ENCODE results near the gene FAM168A.

Gene FAM168A

GRCh38 chr11:73539506-73540084, 58.3 kb downstream of the FAM168A start:
- TF ChIP-seq GABPA (IDR thresholded peaks at IDR 0.05; ENCODE audit: low read depth) (no peak), CTCF (IDR thresholded peaks at IDR 0.05; ENCODE audit: insufficient read depth, low read length) (no peak), REST (IDR thresholded peaks at IDR 0.05; ENCODE audit: insufficient replicate concordance, low read depth) (no peak), SPI1 (IDR thresholded peaks at IDR 0.05; ENCODE audit: borderline replicate concordance, low read depth) (no peak), POLR2AphosphoS5 (IDR thresholded peaks at IDR 0.05; ENCODE audit: low read depth) (no peak)
- no peak overlapping the region for H3K4me3 ChIP-seq (replicated peaks; ENCODE audit: insufficient read depth, low read length)
- H3K27me3 ChIP-seq (ENCODE audit: insufficient read depth, poor library complexity, severe bottlenecking), result no peaks in the 10 kb centered on the region
- no peak for DNase-seq (ENCODE audit: low read depth in 1 of 2, low spot score in 1 of 2)
- no peak overlapping the region for H3K27ac ChIP-seq (replicated peaks)

GRCh38 chr11:73538381-73538872, 59.5 kb downstream of the FAM168A start:
- DNase-seq (ENCODE audit: low read depth in 1 of 2, low spot score in 1 of 2), result peak in 1 of 2 experiments; percentile 37
- H3K4me3 ChIP-seq (replicated peaks; ENCODE audit: insufficient read depth, low read length), result no peak overlapping the region

More at GRCh38 chr11:73538381-73538872, 59.5 kb downstream of the FAM168A start:
- TF ChIP-seq SPI1 (IDR thresholded peaks at IDR 0.05; ENCODE audit: borderline replicate concordance, low read depth) (no peak), POLR2AphosphoS5 (IDR thresholded peaks at IDR 0.05; ENCODE audit: low read depth) (no peak), GABPA (IDR thresholded peaks at IDR 0.05; ENCODE audit: low read depth) (no peak), REST (IDR thresholded peaks at IDR 0.05; ENCODE audit: insufficient replicate concordance, low read depth) (no peak), CTCF (IDR thresholded peaks at IDR 0.05; ENCODE audit: insufficient read depth, low read length) (no peak)
- Histone ChIP-seq H3K27ac (replicated peaks) (peak overlapping the region; percentile 47), H3K27me3 (ENCODE audit: insufficient read depth, poor library complexity, severe bottlenecking) (no peaks in the 10 kb centered on the region)

Measured in HL-60 (cell line).